HG03108 (cell line): ENCODE results near the gene DRD5.

Experiments
- ATAC-seq: cut with Tn5 transposase; IDR thresholded peaks from one replicate; pipeline ENCODE4 v1.9.1; 2021; ENCODE audit warnings: moderate library complexity; ENCODE audit not compliant: unreplicated experiment

Gene DRD5

DNA sequence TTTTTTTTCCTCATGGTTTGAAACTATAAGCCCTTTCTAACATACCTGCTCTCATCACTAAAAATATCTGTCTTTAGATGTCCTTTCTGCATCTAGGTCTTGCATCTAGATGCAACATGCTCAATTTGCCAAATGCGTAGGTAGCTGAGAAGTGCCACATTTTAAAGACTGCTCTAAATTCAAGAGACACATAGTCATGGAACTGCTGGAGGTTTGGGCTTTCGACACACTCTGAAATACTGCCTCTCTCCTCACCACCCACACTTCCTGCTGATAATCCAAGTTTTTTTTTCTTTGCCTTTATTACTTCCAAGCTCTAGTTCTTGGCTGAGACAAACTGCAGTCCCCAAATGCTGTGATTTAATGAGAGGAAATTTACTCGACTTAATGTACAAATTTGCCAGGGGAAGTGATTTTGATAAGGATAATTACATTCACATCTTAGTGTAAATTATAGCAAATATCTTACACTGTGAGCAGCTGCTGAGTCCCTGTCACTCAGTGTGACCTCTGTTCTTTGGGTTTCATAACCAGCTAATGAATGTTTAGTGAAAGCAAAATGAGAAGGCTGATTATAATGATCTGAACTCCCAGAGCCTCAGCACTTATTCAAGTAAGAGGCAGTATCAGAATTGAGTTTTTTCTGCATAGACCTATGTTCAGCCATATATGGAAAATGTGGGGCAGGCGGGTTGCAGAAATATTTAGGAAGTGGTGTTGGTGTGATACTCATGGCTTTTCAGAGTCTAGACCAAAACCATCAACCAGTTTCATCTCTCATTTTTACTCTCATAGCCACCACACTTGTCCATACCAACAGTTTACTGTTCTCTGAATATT lies 31.3 kb downstream of the DRD5 start:
- ATAC-seq = peak; percentile 76

DNA sequence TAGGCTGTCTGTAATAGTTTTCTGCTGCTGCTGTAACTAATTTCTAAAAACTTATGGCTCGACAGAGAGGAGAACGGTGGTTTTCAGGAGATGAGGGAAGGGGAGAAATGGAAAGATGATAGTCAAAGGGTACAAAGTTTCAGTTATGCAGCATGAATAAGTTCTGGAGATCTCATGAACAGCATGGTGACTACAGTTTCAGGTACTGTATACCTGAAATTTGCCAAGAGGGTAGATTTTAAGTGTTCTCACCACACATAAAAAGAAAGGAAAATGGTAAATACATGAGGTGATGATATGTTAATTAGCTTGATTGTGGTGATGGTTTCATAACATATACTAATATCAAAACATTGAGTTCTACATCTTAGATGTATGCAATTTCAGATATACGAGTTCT lies 34.9 kb downstream of the DRD5 start:
- ATAC-seq = no peak

DNA sequence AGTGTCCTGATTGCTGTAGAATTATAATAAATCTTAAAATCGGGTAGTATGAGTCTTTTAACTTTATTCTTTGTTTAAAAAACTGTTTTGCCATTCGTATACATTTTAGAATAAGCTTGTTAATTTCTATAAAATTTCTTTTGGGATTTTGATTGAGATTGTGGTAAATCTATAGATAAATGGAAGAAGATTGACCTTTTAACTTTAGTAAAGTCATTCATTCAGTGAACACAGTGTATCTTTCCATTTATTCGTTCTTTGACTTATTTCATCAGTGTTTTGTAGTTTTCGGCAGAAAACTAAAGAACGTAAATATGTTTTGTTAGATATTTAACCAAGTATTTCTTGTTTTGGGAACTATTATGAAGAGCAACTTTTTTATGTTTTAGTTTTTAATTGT lies 38.9 kb downstream of the DRD5 start:
- no peak for ATAC-seq

DNA sequence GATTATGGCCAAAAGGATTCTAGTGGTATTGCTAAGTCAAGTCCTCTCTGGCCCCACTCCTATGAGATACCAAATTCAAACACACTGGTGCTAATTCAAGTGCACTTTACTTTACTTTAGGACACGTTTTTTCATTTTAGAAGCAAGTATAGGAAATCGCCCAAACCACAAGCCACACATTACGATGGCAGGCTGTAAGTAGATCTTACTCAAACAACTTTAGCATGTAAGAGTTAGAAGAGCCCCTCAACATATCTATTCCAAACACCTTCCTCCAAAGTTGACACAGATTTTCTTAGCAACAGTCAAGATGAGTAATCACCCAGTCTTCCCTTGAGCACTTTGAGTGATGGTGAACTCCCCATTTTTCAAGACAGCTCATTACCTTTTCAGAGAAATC lies 43.6 kb downstream of the DRD5 start:
- ATAC-seq = no peak

DNA sequence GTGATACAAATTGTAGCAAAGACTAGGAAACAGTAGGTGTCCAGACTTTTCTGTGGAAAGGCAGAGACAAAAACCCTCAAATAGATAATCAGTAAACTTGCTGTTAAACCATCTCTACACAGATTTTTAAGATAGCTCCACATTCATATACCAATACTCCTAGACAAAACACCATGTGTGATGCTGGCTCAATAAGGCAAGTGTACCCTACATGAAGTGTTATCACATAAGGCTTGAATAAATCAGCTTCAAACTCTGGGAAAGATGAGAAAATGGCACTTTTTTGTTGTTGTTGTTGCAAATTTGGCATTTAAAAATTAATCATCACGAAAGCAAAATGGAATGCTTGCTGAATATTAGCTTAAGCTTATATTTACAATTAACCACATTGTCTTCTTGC lies 45.1 kb downstream of the DRD5 start:
- no peak for ATAC-seq

DNA sequence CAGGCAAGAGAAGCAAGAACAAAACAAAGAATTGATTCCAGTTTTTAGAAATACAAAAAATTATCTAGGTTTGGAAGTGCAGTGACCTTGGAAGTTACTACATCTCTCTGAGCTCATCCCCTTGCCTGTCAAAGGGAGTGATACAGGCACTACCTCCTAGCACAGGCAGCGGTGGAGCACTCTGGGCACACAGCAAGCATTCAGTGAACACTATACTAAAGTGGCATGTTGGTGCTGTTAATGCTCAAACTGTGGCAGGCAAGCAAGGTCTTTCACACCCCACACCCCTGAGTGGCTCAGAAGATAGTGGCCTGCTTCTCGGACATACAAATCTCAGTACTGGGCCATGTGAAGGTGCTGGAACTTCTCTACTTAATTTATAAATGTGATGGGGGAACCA lies 51.2 kb downstream of the DRD5 start:
- no peak for ATAC-seq

DNA sequence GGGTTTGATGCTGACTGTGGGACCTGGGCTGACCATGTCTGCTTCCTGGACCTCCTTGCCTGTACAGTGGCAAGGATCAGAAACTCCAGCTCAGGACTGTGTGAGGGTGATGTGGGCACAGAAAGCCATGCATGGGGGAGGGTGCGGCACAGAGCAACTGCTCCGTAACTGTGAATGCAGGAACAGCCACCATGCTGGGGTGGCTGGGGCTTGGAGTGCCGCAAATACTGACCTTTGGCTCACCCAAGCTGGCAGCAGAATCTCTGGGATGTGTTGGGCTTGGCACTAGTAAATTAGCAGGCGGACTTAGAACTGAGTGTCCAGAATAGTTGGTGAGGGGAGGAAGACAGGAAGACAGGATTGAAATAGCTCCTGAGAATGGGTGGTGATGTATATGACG lies 52.0 kb downstream of the DRD5 start:
- ATAC-seq = no peak
